K562 (cell line): Measurements from ENCODE around the gene TMEM178A.

Experiments used
- ATF3 ChIP-seq, 2 experiments: fragments of 450-650 bp in 1 of 2; sonication (generic) in 1 of 2; formaldehyde crosslinking in 1 of 2; IDR thresholded peaks in 1 of 2; conservative IDR thresholded peaks in 1 of 2; 2 replicates each; pipeline versions ENCODE4 v1.6.1 to v1.8.1; 2016 to 2023; ENCODE audit warnings: mild to moderate bottlenecking in 2 of 2, moderate library complexity in 2 of 2, inconsistent platforms in 1 of 2, missing genetic modification reagents in 1 of 2
- CBX2 ChIP-seq: fragments of 200-600 bp; sonication (generic); IDR thresholded peaks from one replicate; pipeline ENCODE4 v1.6.1; 2012; ENCODE audit warnings: mild to moderate bottlenecking, low read length, inconsistent platforms; ENCODE audit not compliant: insufficient read depth, poor library complexity, severe bottlenecking
- ERF ChIP-seq: fragments of 450-650 bp; formaldehyde crosslinking; IDR thresholded peaks from 2 replicates; pipeline ENCODE4 v1.4.0; 2020; ENCODE audit warnings: mild to moderate bottlenecking, mixed read lengths
- ETV6 ChIP-seq, 3 experiments: fragments of 150-350 bp in 1 of 3; sonication (generic) in 1 of 3; formaldehyde crosslinking in 1 of 3; IDR thresholded peaks; 2 replicates each; pipeline versions ENCODE4 v1.6.1 to v1.8.0; 2014 to 2022; ENCODE audit warnings: borderline replicate concordance in 2 of 3, low read depth in 2 of 3, antibody characterized with exemption in 1 of 3, low read length in 1 of 3, mild to moderate bottlenecking in 1 of 3, missing genetic modification reagents in 1 of 3
- KAT2B ChIP-seq: IDR thresholded peaks from one replicate; pipeline ENCODE4 v1.6.1; 2012; ENCODE audit warnings: low read depth, mild to moderate bottlenecking, control low read depth, inconsistent platforms, low read length, moderate library complexity
- MAX ChIP-seq: sonication (generic); formaldehyde crosslinking; IDR thresholded peaks from 2 replicates; pipeline ENCODE4 v1.9.0; 2022; ENCODE audit warnings: mild to moderate bottlenecking, missing genetic modification reagents
- POLR2A ChIP-seq: fragments of 450-650 bp; conservative IDR thresholded peaks from 2 replicates; pipeline ENCODE4 v1.6.1; 2016
- PREB ChIP-seq: sonication (generic); formaldehyde crosslinking; IDR thresholded peaks from 2 replicates; pipeline ENCODE4 v1.8.1; 2023; ENCODE audit warnings: mild to moderate bottlenecking, missing genetic modification reagents
- RFX5 ChIP-seq: IDR thresholded peaks from 2 replicates; pipeline ENCODE4 v1.6.1; 2011; ENCODE audit warnings: low read depth, mild to moderate bottlenecking, improper control_type of control experiment, low read length
- ZC3H4 ChIP-seq: sonication (generic); formaldehyde crosslinking; IDR thresholded peaks from 2 replicates; pipeline ENCODE4 v1.9.0; 2021; ENCODE audit warnings: missing genetic modification reagents, borderline replicate concordance
- ZKSCAN8 ChIP-seq: fragments of 200-800 bp; sonication (Bioruptor generic); IDR thresholded peaks from 2 replicates; pipeline ENCODE4 v1.6.1; 2016; ENCODE audit warnings: missing genetic modification characterization, missing compliant biosample characterization
- ZNF274 ChIP-seq: IDR thresholded peaks from 2 replicates; pipeline ENCODE4 v1.6.1; 2011; ENCODE audit warnings: low read depth, mild to moderate bottlenecking, low read length, moderate library complexity, borderline replicate concordance
- ZNF57 ChIP-seq: fragments of 450-650 bp; formaldehyde crosslinking; IDR thresholded peaks from 2 replicates; pipeline ENCODE4 v1.4.0; 2020; ENCODE audit warnings: mild to moderate bottlenecking, moderate library complexity
- TF ChIP-seq, protein P1 (sequence below): fragments of 450-650 bp; conservative IDR thresholded peaks from 2 replicates; pipeline ENCODE4 v1.6.1; 2016; ENCODE audit warnings: missing genetic modification characterization, low read depth, mild to moderate bottlenecking, control low read depth, missing compliant biosample characterization

DNA sequence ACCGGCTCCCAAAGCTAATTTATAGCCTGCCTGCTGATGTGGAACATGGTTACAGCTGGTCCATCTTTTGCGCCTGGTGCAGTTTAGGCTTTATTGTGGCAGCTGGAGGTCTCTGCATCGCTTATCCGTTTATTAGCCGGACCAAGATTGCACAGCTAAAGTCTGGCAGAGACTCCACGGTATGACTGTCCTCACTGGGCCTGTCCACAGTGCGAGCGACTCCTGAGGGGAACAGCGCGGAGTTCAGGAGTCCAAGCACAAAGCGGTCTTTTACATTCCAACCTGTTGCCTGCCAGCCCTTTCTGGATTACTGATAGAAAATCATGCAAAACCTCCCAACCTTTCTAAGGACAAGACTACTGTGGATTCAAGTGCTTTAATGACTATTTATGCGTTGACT is 51.4 kb downstream of the TMEM178A start:
- TF ChIP-seq ATF3 (IDR thresholded peaks at IDR 0.05) (no peak), ATF3 (CRISPR knock-in tag; conservative IDR thresholded peaks at IDR 0.05) (no peak), ETV6 (IDR thresholded peaks at IDR 0.05; ENCODE audit: borderline replicate concordance in 1 of 2, low read depth in 2 of 2, low read length in 1 of 2) (no peak), ETV6 (CRISPR knock-in tag; IDR thresholded peaks at IDR 0.05; ENCODE audit: borderline replicate concordance) (no peak), ZNF274 (no peak), KAT2B (no peak), PREB (CRISPR knock-in tag) (no peak), RFX5 (no peak), ZNF57 (no peak), MAX (CRISPR knock-in tag) (no peak), CBX2 (no peak), ERF (CRISPR knock-in tag) (no peak), POLR2A (no peak), ZKSCAN8 (CRISPR knock-in tag) (no peak), ZC3H4 (CRISPR knock-in tag) (no peak)
- TF ChIP-seq, protein P1, sequence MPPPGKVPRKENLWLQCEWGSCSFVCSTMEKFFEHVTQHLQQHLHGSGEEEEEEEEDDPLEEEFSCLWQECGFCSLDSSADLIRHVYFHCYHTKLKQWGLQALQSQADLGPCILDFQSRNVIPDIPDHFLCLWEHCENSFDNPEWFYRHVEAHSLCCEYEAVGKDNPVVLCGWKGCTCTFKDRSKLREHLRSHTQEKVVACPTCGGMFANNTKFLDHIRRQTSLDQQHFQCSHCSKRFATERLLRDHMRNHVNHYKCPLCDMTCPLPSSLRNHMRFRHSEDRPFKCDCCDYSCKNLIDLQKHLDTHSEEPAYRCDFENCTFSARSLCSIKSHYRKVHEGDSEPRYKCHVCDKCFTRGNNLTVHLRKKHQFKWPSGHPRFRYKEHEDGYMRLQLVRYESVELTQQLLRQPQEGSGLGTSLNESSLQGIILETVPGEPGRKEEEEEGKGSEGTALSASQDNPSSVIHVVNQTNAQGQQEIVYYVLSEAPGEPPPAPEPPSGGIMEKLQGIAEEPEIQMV = no peak
